HCT116 (cell line): ENCODE data around the gene WBP1L. TPM values are rescaled to one million over a fixed set of nuclear protein-coding genes. Genes with fewer than 3 reads are reported as not detected.

Experiments used
- ATAC-seq: fragments of 200-7000 bp; cut with Tn5 transposase; 2 replicates; pipeline ENCODE4 v1.9.1; 2020; ENCODE audit warnings: mild to moderate bottlenecking, moderate library complexity
- Bru-seq: library from RNA; stranded (reverse); fragments of 400-500 nt; gene quantifications from one replicate; lab custom pipeline; 2021; lab: Mats Ljungman, UMichigan
- BruChase-seq, 2 experiments: library from RNA; stranded (reverse); fragments of 400-500 nt; gene quantifications; one replicate each; lab custom pipeline; 2021; lab: Mats Ljungman, UMichigan
- BruUV-seq: library from RNA; stranded (reverse); fragments of 400-500 nt; replicated peaks from 2 replicates; lab custom pipeline; 2021; lab: Mats Ljungman, UMichigan
- CTCF ChIA-PET: fragments of 300-600 bp; sonication (Branson Sonifier 250); formaldehyde crosslinking; loops from one replicate; lab custom pipeline; 2021; ENCODE audit warnings: antibody characterized with exemption; lab: Charles Lee
- POLR2A ChIA-PET: fragments of 300-600, 350-600 bp; sonication (Branson Sonifier 250); formaldehyde crosslinking; loops from one replicate; lab custom pipeline; 2021; ENCODE audit warnings: antibody characterized with exemption; lab: Charles Lee
- RAD21 ChIA-PET, 2 experiments: fragments of 300-600 bp; sonication (Branson Sonifier 250); formaldehyde crosslinking; loops; one replicate each; lab custom pipeline; 2023; ENCODE audit warnings: low total read pairs in 2 of 2; ENCODE audit not compliant: uncharacterized antibody in 2 of 2, unreplicated experiment in 2 of 2, low non-redundant PET in 1 of 2; lab: Charles Lee
- DNase-seq: peaks from one replicate; pipeline ENCODE4 v3.0.0-alpha.2; 2010; ENCODE audit warnings: low read depth, low spot score
- H2AFZ ChIP-seq: fragments of 200-600 bp; shearing (Covaris generic), sonication (generic); 2 replicates; pipeline ENCODE4 v1.6.1; 2017; ENCODE audit warnings: low read depth, mixed run types, mixed read lengths, antibody characterized with exemption, low read length; ENCODE audit not compliant: poor library complexity, severe bottlenecking
- H3K27ac ChIP-seq: 2 replicates; pipeline ENCODE4 v1.5.1; 2012; ENCODE audit warnings: low read depth, low read length
- H3K27me3 ChIP-seq: fragments of 200-600 bp; sonication (generic); 2 replicates; pipeline ENCODE4 v1.6.1; 2016; ENCODE audit warnings: mixed run types, low read length, mixed read lengths; ENCODE audit not compliant: insufficient read depth
- H3K36me3 ChIP-seq, 2 experiments: fragments of 200-500 bp in 1 of 2; fragments of 200-600 bp in 1 of 2; sonication (Bioruptor generic) in 1 of 2; sonication (generic) in 1 of 2; 2 replicates each; pipeline versions ENCODE4 v1.5.1 to v1.6.1; 2014 to 2016; ENCODE audit warnings: low read length in 2 of 2, inconsistent platforms in 1 of 2, mixed read lengths in 1 of 2, mixed run types in 1 of 2; ENCODE audit not compliant: insufficient read depth in 2 of 2, control insufficient read depth in 1 of 2
- H3K4me1 ChIP-seq, 2 experiments: fragments of 200-600 bp in 1 of 2; sonication (generic) in 1 of 2; 2 replicates each; pipeline versions ENCODE4 v1.5.1 to v1.6.1; 2012 to 2017; ENCODE audit warnings: low read length in 2 of 2, inconsistent platforms in 1 of 2, mild to moderate bottlenecking in 1 of 2, mixed read lengths in 1 of 2, mixed run types in 1 of 2, moderate library complexity in 1 of 2; ENCODE audit not compliant: insufficient read depth in 2 of 2, control insufficient read depth in 1 of 2
- H3K4me2 ChIP-seq: fragments of 200-600 bp; sonication (generic); 2 replicates; pipeline ENCODE4 v1.6.1; 2017; ENCODE audit warnings: mixed run types, low read length, mixed read lengths
- H3K4me3 ChIP-seq, 2 experiments: fragments of 200-600 bp in 1 of 2; sonication (generic) in 1 of 2; replicated peaks in 1 of 2; 2 replicates each; pipeline ENCODE4 v1.5.1; 2011 to 2016; ENCODE audit warnings: low read length in 2 of 2, control low read depth in 1 of 2, low read depth in 1 of 2, mild to moderate bottlenecking in 1 of 2, mixed read lengths in 1 of 2, mixed run types in 1 of 2
- H3K79me2 ChIP-seq: fragments of 200-600 bp; sonication (generic); 2 replicates; pipeline ENCODE4 v1.6.1; 2017; ENCODE audit warnings: mild to moderate bottlenecking, mixed run types, low read length, moderate library complexity, mixed read lengths; ENCODE audit not compliant: insufficient read depth
- H3K9ac ChIP-seq: fragments of 200-600 bp; sonication (generic); 2 replicates; pipeline ENCODE4 v1.6.1; 2016; ENCODE audit warnings: low read length, mixed read lengths
- H3K9me2 ChIP-seq: fragments of 200-600 bp; sonication (generic), shearing (Covaris generic); 2 replicates; pipeline ENCODE4 v1.6.1; 2017; ENCODE audit warnings: mixed run types, mild to moderate bottlenecking, moderate library complexity; ENCODE audit not compliant: insufficient read depth
- H3K9me3 ChIP-seq, 2 experiments: fragments of 200-500 bp in 1 of 2; fragments of 200-600 bp in 1 of 2; sonication (Bioruptor generic) in 1 of 2; sonication (generic) in 1 of 2; 2 replicates each; pipeline ENCODE4 v1.6.1; 2014 to 2017; ENCODE audit warnings: low read length in 2 of 2, mixed read lengths in 2 of 2, inconsistent platforms in 1 of 2, low read depth in 1 of 2, mild to moderate bottlenecking in 1 of 2, mixed run types in 1 of 2, moderate library complexity in 1 of 2; ENCODE audit not compliant: control insufficient read depth in 1 of 2, insufficient read depth in 1 of 2
- H4K20me1 ChIP-seq: fragments of 200-600 bp; sonication (generic), shearing (Covaris generic); 2 replicates; pipeline ENCODE4 v1.6.1; 2017; ENCODE audit warnings: mixed run types, mild to moderate bottlenecking, moderate library complexity; ENCODE audit not compliant: insufficient read depth
- ATF3 ChIP-seq: IDR thresholded peaks from 2 replicates; pipeline ENCODE4 v1.6.1; 2012
- CBX3 ChIP-seq: IDR thresholded peaks from 2 replicates; pipeline ENCODE4 v1.6.1; 2012; ENCODE audit warnings: low read depth
- CEBPB ChIP-seq: IDR thresholded peaks from 2 replicates; pipeline ENCODE4 v1.6.1; 2012; ENCODE audit warnings: low read depth
- EGR1 ChIP-seq: IDR thresholded peaks from 2 replicates; pipeline ENCODE4 v1.6.1; 2012; ENCODE audit warnings: low read depth
- ELF1 ChIP-seq: IDR thresholded peaks from 2 replicates; pipeline ENCODE4 v1.6.1; 2012; ENCODE audit warnings: low read depth, borderline replicate concordance
- EZH2 ChIP-seq: fragments of 200-600 bp; sonication (generic); IDR thresholded peaks from 2 replicates; pipeline ENCODE4 v1.6.1; 2017; ENCODE audit warnings: antibody characterized with exemption, mixed run types
- EZH2phosphoT487 ChIP-seq: fragments of 200-600 bp; IDR thresholded peaks from 2 replicates; pipeline ENCODE4 v1.6.1; 2018; ENCODE audit warnings: antibody characterized with exemption, borderline replicate concordance
- MAX ChIP-seq: IDR thresholded peaks from 2 replicates; pipeline ENCODE4 v1.6.1; 2012
- POLR2A ChIP-seq: IDR thresholded peaks from 2 replicates; pipeline ENCODE4 v1.7.0; 2011; ENCODE audit warnings: borderline replicate concordance; ENCODE audit not compliant: insufficient read depth, insufficient read length; ENCODE audit errors: extremely low read depth
- POLR2AphosphoS5 ChIP-seq: IDR thresholded peaks from 2 replicates; pipeline ENCODE4 v1.6.1; 2011; ENCODE audit warnings: mild to moderate bottlenecking, low read depth, low read length, moderate library complexity
- RAD21 ChIP-seq: IDR thresholded peaks from 2 replicates; pipeline ENCODE4 v1.6.1; 2012; ENCODE audit warnings: low read depth, mild to moderate bottlenecking
- REST ChIP-seq: IDR thresholded peaks from 2 replicates; pipeline ENCODE4 v1.6.1; 2012; ENCODE audit warnings: low read depth
- SIN3A ChIP-seq: IDR thresholded peaks from 2 replicates; pipeline ENCODE4 v1.6.1; 2012; ENCODE audit warnings: low read depth
- SRF ChIP-seq: IDR thresholded peaks from 2 replicates; pipeline ENCODE4 v1.6.1; 2012; ENCODE audit warnings: low read depth
- YY1 ChIP-seq: IDR thresholded peaks from 2 replicates; pipeline ENCODE4 v1.6.1; 2011; ENCODE audit warnings: low read length, low read depth, moderate library complexity, mild to moderate bottlenecking; ENCODE audit not compliant: insufficient replicate concordance; ENCODE audit errors: extremely low read depth
- ZBTB33 ChIP-seq: IDR thresholded peaks from 2 replicates; pipeline ENCODE4 v1.6.1; 2011; ENCODE audit warnings: mild to moderate bottlenecking, low read length, moderate library complexity; ENCODE audit not compliant: insufficient replicate concordance; ENCODE audit errors: extremely low read depth
- ZFX ChIP-seq: fragments of 450-650 bp; IDR thresholded peaks from 2 replicates; pipeline ENCODE4 v1.6.1; 2017
- ZNF274 ChIP-seq: fragments of 200-500 bp; sonication (Bioruptor generic); IDR thresholded peaks from 2 replicates; pipeline ENCODE4 v1.6.1; 2014; ENCODE audit warnings: mild to moderate bottlenecking, low read depth, low read length, inconsistent platforms
- intact Hi-C: fragments of 100-400 bp; cut with micrococcal nuclease; formaldehyde crosslinking; loops from 2 replicates; pipeline ENCODE4 v1.10.0; 2022
- long read RNA-seq: library from polyadenylated mRNA; unstranded; transcript quantifications from one replicate; pipeline ENCODE4 v2.0.0, GENCODE V29; 2021; ENCODE audit not compliant: unreplicated experiment
- polyA plus RNA-seq: library from polyadenylated mRNA; unstranded; fragments of >200 nt; gene quantifications from 2 replicates; pipeline ENCODE4 v1.2.1, GENCODE V29; 2012; ENCODE audit warnings: missing spikeins
- total RNA-seq: library from RNA; stranded (reverse); gene quantifications from one replicate; pipeline ENCODE4 v1.2.1, GENCODE V29; 2021; ENCODE audit not compliant: unreplicated experiment

WBP1L gene
- total RNA-seq (25.2 TPM), Bru-seq, nascent RNA (percentile 68 among the genes with signal in this experiment), BruChase-seq, experiment 1, labeled RNA remaining after a 6-hour chase (percentile 71 among the genes with signal in this experiment), BruChase-seq, experiment 2, labeled RNA remaining after a 2-hour chase (percentile 77 among the genes with signal in this experiment)
- 25.3 and 27.1 TPM in 2 replicates for polyA plus RNA-seq
- long read RNA-seq, transcript WBP1L-203 (4 exons, 1,428 nt): major isoform, 7 of 25 reads
- long read RNA-seq, partial matches to known transcripts: 11 of 25 reads
- long read RNA-seq, other reads (novel, unspliced or antisense): 6 of 25 reads

- Histone ChIP-seq H3K27ac (peak within 1 kb of the TSS; percentile 61), H3K4me1 (peaks cover 3 to 14% of the 10 kb centered on the region in 2 experiments; a peak in 3 of 4 replicates), H3K9ac (peak within 1 kb of the TSS; percentile 72), H4K20me1 (no peaks in the 10 kb centered on the region), H3K36me3 (no peaks in the 10 kb centered on the region), H2AFZ (peak within 1 kb of the TSS; percentile 95), H3K27me3 (no peaks in the 10 kb centered on the region), H3K9me2 (peaks cover 8% of the 10 kb centered on the region; the same call in 1 of the 2 replicates), H3K9me3 (no peaks in the 10 kb centered on the region), H3K4me3 (peak within 1 kb of the TSS; percentile 79 to 90), H3K79me2 (peaks cover 24% of the 10 kb centered on the region), H3K4me2 (peak within 1 kb of the TSS; percentile 91)
- ChIA-PET CTCF (interaction anchor here (0.6 to 1.6 kb wide), 6 partner anchors 10 to 501 kb away, joined by 3 to 6 read pairs (median 3); partner anchors contain the start of gene ARL3), RAD21 (no interaction called here), POLR2A (interaction anchor here (0.7 to 1.3 kb wide), 10 partner anchors 8 to 64 kb away, joined by 3 to 8 read pairs (median 3); partner anchors contain the start of genes ARL3 and SFXN2)
- intact Hi-C loops: no loop called here
- TSS peak; percentile 32 for BruUV-seq
- peak; percentile 97 for ATAC-seq
- peak; percentile 100 for DNase-seq
- TF ChIP-seq ZNF274: no peak
- no peak for TF ChIP-seq CEBPB
- TF ChIP-seq POLR2AphosphoS5: peak; percentile 50
- peak; percentile 100 for TF ChIP-seq YY1
- no peak for TF ChIP-seq EZH2
- peak; percentile 70 for TF ChIP-seq ZBTB33
- no peak for TF ChIP-seq REST
- TF ChIP-seq EZH2phosphoT487: no peak
- TF ChIP-seq ELF1: peak; percentile 100
- TF ChIP-seq SIN3A: peak; percentile 43; the same call in 1 of the 2 replicates
- no peak for TF ChIP-seq MAX
- no peak for TF ChIP-seq RAD21
- TF ChIP-seq ZFX: no peak
- TF ChIP-seq POLR2A: no peak
- no peak for TF ChIP-seq ATF3
- peak; percentile 96 for TF ChIP-seq EGR1
- peak; percentile 76 for TF ChIP-seq CBX3
- TF ChIP-seq SRF: peak; percentile 62; the same call in 1 of the 2 replicates
Observed at GRCh38 chr10:102743588-102744373, at the start of gene WBP1L. Gene WBP1L, plus strand, starts transcription at chr10:102743948. Its CDS starts 106 bp downstream, at chr10:102744054.
